ENCODE results near the gene BRSK2. TPM values are rescaled to one million over a fixed set of nuclear protein-coding genes. Genes with fewer than 3 reads are reported as not detected.

BRSK2 gene
- polyA plus RNA-seq, 1 of the 3 experiments (the other 2 are of a cell fraction): 0.64 TPM

- Histone ChIP-seq H3K79me2 (ENCODE audit: insufficient read depth) (peaks cover 13% of the 10 kb centered on the region; the same call in 1 of the 2 replicates), H4K20me1 (ENCODE audit: insufficient read depth) (peaks cover 52% of the 10 kb centered on the region), H3K4me1 (ENCODE audit: control insufficient read depth in 1 of 2, insufficient read depth in 2 of 2, low read depth in 1 of 2, low read length in 1 of 2) (peaks cover 0 to 13% of the 10 kb centered on the region in 2 experiments; a peak in 1 of 4 replicates), H3K27ac (ENCODE audit: low read depth in 2 of 2, low read length in 1 of 2) (no peak overlapping the region), H3K9me2 (no peaks in the 10 kb centered on the region), H3K27me3 (ENCODE audit: insufficient read depth) (no peaks in the 10 kb centered on the region), H3F3A (replicated peaks; ENCODE audit: insufficient read depth) (no peaks in the 10 kb centered on the region), H3K36me3 (replicated peaks in 1 of 2; ENCODE audit: control insufficient read depth in 1 of 2, insufficient read depth in 2 of 2, low read length in 1 of 2) (peaks cover 3 to 23% of the 10 kb centered on the region in 2 experiments), H3K9me3 (no peaks in the 10 kb centered on the region), H3K9ac (no peak overlapping the region), H3K4me3 (ENCODE audit: low read depth in 2 of 2, low read length in 1 of 2) (no peak overlapping the region), H2AFZ (ENCODE audit: low read depth) (no peak overlapping the region), H3K4me2 (no peak overlapping the region)
- DNase-seq: no peak
- WGBS (ENCODE audit: low lambda C conversion rate): 86% methylated on average over 1 of the region's 16 CpGs
- ChIA-PET CTCF (interaction anchor here (1.0 to 1.8 kb wide), 2 partner anchors 24 to 33 kb away, joined by 3 to 5 read pairs; no protein-coding TSS in a partner anchor), POLR2A (no interaction called here)
- TF ChIP-seq EZH2phosphoT487 (IDR thresholded peaks at IDR 0.05; ENCODE audit: borderline replicate concordance, low read depth) (no peak), RAD21 (IDR thresholded peaks at IDR 0.05; ENCODE audit: low read length) (no peak), GATA2 (CRISPR knock-in tag; IDR thresholded peaks at IDR 0.05) (no peak), NFIC (IDR thresholded peaks at IDR 0.05; ENCODE audit: borderline replicate concordance) (no peak), CHD2 (IDR thresholded peaks at IDR 0.05; ENCODE audit: low read length, partially characterized antibody) (no peak), TEAD4 (IDR thresholded peaks at IDR 0.05; ENCODE audit: borderline replicate concordance, insufficient read depth) (no peak), PBX3 (IDR thresholded peaks at IDR 0.05) (no peak), FOXJ3 (CRISPR knock-in tag; IDR thresholded peaks at IDR 0.05) (no peak), ELF1 (IDR thresholded peaks at IDR 0.05) (no peak), YY1 (IDR thresholded peaks at IDR 0.05; ENCODE audit: low read depth) (no peak), TAF1 (IDR thresholded peaks at IDR 0.05; ENCODE audit: borderline replicate concordance, low read depth, low read length) (no peak), CTCF (IDR thresholded peaks at IDR 0.05) (no peak), POLR2AphosphoS5 (IDR thresholded peaks at IDR 0.05; ENCODE audit: low read depth, low read length) (no peak), SIN3A (IDR thresholded peaks at IDR 0.05; ENCODE audit: borderline replicate concordance, low read depth, low read length) (no peak)
These were observed 92.2 kb downstream of the BRSK2 start for GRCh38 chr11:1481861-1482441.
